Calu3 (cell line): Measurements from ENCODE around the gene DUSP22. TPM values are rescaled to one million over a fixed set of nuclear protein-coding genes. Genes with fewer than 3 reads are reported as not detected.

Experiments
- BruUV-seq: library from RNA; stranded (reverse); fragments of 400-500 nt; replicated peaks from 2 replicates; lab custom pipeline; 2021; lab: Mats Ljungman, UMichigan
- CTCF ChIA-PET: fragments of 300-600 bp; sonication (Branson Sonifier 250); formaldehyde crosslinking; loops from one replicate; lab custom pipeline; 2022; ENCODE audit warnings: antibody characterized with exemption; lab: Charles Lee
- DNase-seq: peaks from one replicate; pipeline ENCODE4 v3.0.0; 2022
- H3K27ac Mint-ChIP-seq: one replicate; pipeline ENCODE4 v1.8.0; 2022; ENCODE audit warnings: mixed read lengths; ENCODE audit not compliant: unreplicated experiment
- H3K27me3 Mint-ChIP-seq: one replicate; pipeline ENCODE4 v1.8.0; 2022; ENCODE audit warnings: mixed read lengths; ENCODE audit not compliant: unreplicated experiment
- H3K36me3 Mint-ChIP-seq: one replicate; pipeline ENCODE4 v1.8.0; 2022; ENCODE audit warnings: mild to moderate bottlenecking, moderate library complexity, mixed read lengths; ENCODE audit not compliant: insufficient read depth, unreplicated experiment
- H3K4me1 Mint-ChIP-seq: one replicate; pipeline ENCODE4 v1.8.0; 2022; ENCODE audit warnings: mild to moderate bottlenecking, low read depth, mixed read lengths; ENCODE audit not compliant: unreplicated experiment
- H3K4me3 Mint-ChIP-seq: one replicate; pipeline ENCODE4 v1.8.0; 2022; ENCODE audit warnings: mild to moderate bottlenecking, low read depth, moderate library complexity, mixed read lengths; ENCODE audit not compliant: unreplicated experiment
- H3K9me3 Mint-ChIP-seq: one replicate; pipeline ENCODE4 v1.8.0; 2022; ENCODE audit warnings: low read depth, mixed read lengths; ENCODE audit not compliant: unreplicated experiment
- CTCF ChIP-seq: fragments of 200-600 bp; IDR thresholded peaks from one replicate; pipeline ENCODE4 v1.8.0; 2022; ENCODE audit warnings: antibody characterized with exemption; ENCODE audit not compliant: unreplicated experiment
- intact Hi-C: fragments of 100-400 bp; cut with micrococcal nuclease; formaldehyde crosslinking; loops from one replicate; pipeline ENCODE4 v1.10.0; 2022; ENCODE audit not compliant: unreplicated experiment
- total RNA-seq: library from RNA; stranded (reverse); gene quantifications from 2 replicates; pipeline ENCODE4 v1.2.3, GENCODE V29; 2022

DUSP22 gene
- total RNA-seq, 1 experiment from 2014 or later, result 14.7 TPM

GRCh38 chr6:354631-355280 is 62.5 kb downstream of the DUSP22 start:
- Mint-ChIP-seq H3K4me3 (no peak overlapping the region), H3K9me3 (peaks cover 11% of the 10 kb centered on the region), H3K27ac (no peak overlapping the region), H3K27me3 (no peaks in the 10 kb centered on the region), H3K36me3 (no peaks in the 10 kb centered on the region), H3K4me1 (no peaks in the 10 kb centered on the region)
- BruUV-seq, result no TSS peak
- DNase-seq, result no peak
- TF ChIP-seq CTCF, result no peak
- intact Hi-C loops, result no loop called here
- CTCF ChIA-PET, result no interaction called here

GRCh38 chr6:355373-356208 is 63.3 kb downstream of the DUSP22 start:
- intact Hi-C loops, result no loop called here
- BruUV-seq, result no TSS peak
- H3K27me3 Mint-ChIP-seq, result no peaks in the 10 kb centered on the region
- no peak for TF ChIP-seq CTCF
- DNase-seq, result no peak
- H3K36me3 Mint-ChIP-seq, result no peaks in the 10 kb centered on the region
- CTCF ChIA-PET, result no interaction called here
- H3K27ac Mint-ChIP-seq, result no peak overlapping the region
- H3K4me1 Mint-ChIP-seq, result no peaks in the 10 kb centered on the region
- peaks cover 11% of the 10 kb centered on the region for H3K9me3 Mint-ChIP-seq
- no peak overlapping the region for H3K4me3 Mint-ChIP-seq

- no peaks in the 10 kb centered on the region for H3K27me3 Mint-ChIP-seq
- peaks cover 11% of the 10 kb centered on the region for H3K9me3 Mint-ChIP-seq
- intact Hi-C loops, result no loop called here
- H3K27ac Mint-ChIP-seq, result no peak overlapping the region
- H3K4me3 Mint-ChIP-seq, result no peak overlapping the region
- no TSS peak for BruUV-seq
- TF ChIP-seq CTCF, result no peak
- DNase-seq, result no peak
- CTCF ChIA-PET, result no interaction called here
- no peaks in the 10 kb centered on the region for H3K4me1 Mint-ChIP-seq
- no peaks in the 10 kb centered on the region for H3K36me3 Mint-ChIP-seq
Observed at GRCh38 chr6:356828-357251, 64.6 kb downstream of the DUSP22 start.

GRCh38 chr6:357261-357790 is 65.0 kb downstream of the DUSP22 start:
- CTCF ChIA-PET, result no interaction called here
- Mint-ChIP-seq H3K9me3 (peaks cover 11% of the 10 kb centered on the region), H3K4me3 (no peak overlapping the region), H3K27ac (no peak overlapping the region), H3K36me3 (no peaks in the 10 kb centered on the region), H3K27me3 (no peaks in the 10 kb centered on the region), H3K4me1 (no peaks in the 10 kb centered on the region)
- no TSS peak for BruUV-seq
- intact Hi-C loops, result no loop called here
- no peak for TF ChIP-seq CTCF
- DNase-seq, result no peak
